H1 (cell line): Measurements from ENCODE around the gene RNU2-1. TPM values are rescaled to one million over a fixed set of nuclear protein-coding genes. Genes with fewer than 3 reads are reported as not detected.

Experiments used
- CHD7 ChIP-seq: fragments of 300-600 bp; sonication (generic); IDR thresholded peaks from 2 replicates; pipeline ENCODE4 v1.7.1; 2012; ENCODE audit warnings: low read length, moderate library complexity, mild to moderate bottlenecking, inconsistent platforms; ENCODE audit not compliant: insufficient replicate concordance
- KDM4A ChIP-seq: IDR thresholded peaks from one replicate; pipeline ENCODE4 v1.7.1; 2012; ENCODE audit warnings: low read depth, mild to moderate bottlenecking, moderate library complexity, low read length, inconsistent platforms; ENCODE audit not compliant: severe bottlenecking
- SAP30 ChIP-seq: fragments of 300-600 bp; sonication (generic); IDR thresholded peaks from 2 replicates; pipeline ENCODE4 v1.7.1; 2012; ENCODE audit warnings: low read length, moderate library complexity, mild to moderate bottlenecking, inconsistent platforms; ENCODE audit not compliant: insufficient read depth, insufficient replicate concordance
- polyA plus RNA-seq, 7 experiments: library from polyadenylated mRNA; depleted of rRNA in 3 of 7; stranded (reverse) in 5 of 7; unstranded in 2 of 7; fragments of >200 nt in 5 of 7; fragments of 200-250 nt in 2 of 7; gene quantifications; 1 replicate in 5 of 7; 2 replicates in 1 of 7; 4 replicates in 1 of 7; pipeline versions ENCODE4 v1.2.1 to v1.2.3, GENCODE V29; 2011 to 2013; ENCODE audit warnings: missing spikeins in 2 of 7, mixed read lengths in 2 of 7
- total RNA-seq: library from RNA; stranded (reverse); fragmentation: NEBNext Ultra II Directional; extraction: Animal tissue kit (Norgen Biotek cat#: 25700); gene quantifications from 2 replicates; pipeline ENCODE4 v1.2.1, GENCODE V29; 2021

RNU2-1 gene
- total and polyA plus RNA-seq, 2 of the 8 experiments (the other 6 are each of a cell fraction or from before 2014, with no cell fraction given): 2,508 TPM; not detected in 1

- TF ChIP-seq CHD7 (no peak), KDM4A (no peak), SAP30 (no peak)
Observed at GRCh38 chr17:43215341-43215740, 18.4 kb downstream of the RNU2-1 start (continued).
